ENCODE results near the gene RFNG. TPM values are rescaled to one million over a fixed set of nuclear protein-coding genes. Genes with fewer than 3 reads are reported as not detected.

Gene RFNG
- total and polyA plus RNA-seq, 2 of the 13 experiments (the other 11 are each of a cell fraction or from before 2014, with no cell fraction given) = 61.4 to 64.0 TPM

GRCh38 chr17:82030470-82031302, 20.9 kb downstream of the RFNG start (continued):
- peak; percentile 59; the same call in 1 of the 2 replicates for TF ChIP-seq MTA1 (CRISPR knock-in tag; IDR thresholded peaks at IDR 0.05; ENCODE audit: borderline replicate concordance)
- TF ChIP-seq HOXA3 (CRISPR knock-in tag; IDR thresholded peaks at IDR 0.05) = peak; percentile 96
- peak in 1 of 2 experiments; percentile 38; a peak in 1 of 4 replicates for TF ChIP-seq HMGXB4 (CRISPR knock-in tag; IDR thresholded peaks at IDR 0.05; ENCODE audit: borderline replicate concordance in 1 of 2, low read depth in 1 of 2)
- TF ChIP-seq ZHX1 (CRISPR knock-in tag; IDR thresholded peaks at IDR 0.05; ENCODE audit: low read depth) = peak; percentile 96
- TF ChIP-seq ZFX (CRISPR knock-in tag; IDR thresholded peaks at IDR 0.05; ENCODE audit: low read depth) = 0 out of 2 replicates have a peak, but pooled peaks have one; percentile 29
- peak; percentile 30; the same call in 1 of the 2 replicates for TF ChIP-seq RBFOX2 (IDR thresholded peaks at IDR 0.05; ENCODE audit: low read depth, low read length)
- TF ChIP-seq CTCF (CRISPR knock-in tag; IDR thresholded peaks at IDR 0.05) = peak; percentile 90
- peak; percentile 70; the same call in 1 of the 2 replicates for TF ChIP-seq ZBTB4 (CRISPR knock-in tag; IDR thresholded peaks at IDR 0.05; ENCODE audit: borderline replicate concordance)
- no peak for TF ChIP-seq ZNF562 (CRISPR knock-in tag; IDR thresholded peaks at IDR 0.05; ENCODE audit: borderline replicate concordance)
- TF ChIP-seq ZNF687 (CRISPR knock-in tag; IDR thresholded peaks at IDR 0.05) = peak; percentile 60
- TF ChIP-seq SALL1 (CRISPR knock-in tag; IDR thresholded peaks at IDR 0.05) = 0 out of 2 replicates have a peak, but pooled peaks have one; percentile 15
- 0 out of 2 replicates have a peak, but pooled peaks have one; percentile 39 for TF ChIP-seq ZNF589 (CRISPR knock-in tag; conservative IDR thresholded peaks at IDR 0.05)
